GM12801 (cell line): ENCODE data around the gene ABCA1.

ENCODE experiments used
- CTCF ChIP-seq: IDR thresholded peaks from one replicate; pipeline ENCODE4 v1.5.1; 2011; ENCODE audit warnings: control low read depth; ENCODE audit not compliant: insufficient read length; ENCODE audit errors: extremely low read depth

Gene ABCA1

GRCh38 chr9:104819033-104819432 is 108.9 kb downstream of the ABCA1 start:
- TF ChIP-seq CTCF = no peak

GRCh38 chr9:104817437-104817836 is 110.5 kb downstream of the ABCA1 start:
- TF ChIP-seq CTCF = no peak

- TF ChIP-seq CTCF = no peak
Measured at GRCh38 chr9:104815851-104816565, 111.9 kb downstream of the ABCA1 start.

- no peak for TF ChIP-seq CTCF
Measured at GRCh38 chr9:104810421-104811339, 117.3 kb downstream of the ABCA1 start.

- no peak for TF ChIP-seq CTCF
Measured at GRCh38 chr9:104808035-104808614, 119.8 kb downstream of the ABCA1 start.

- TF ChIP-seq CTCF = no peak
Measured at GRCh38 chr9:104805441-104805840, 122.5 kb downstream of the ABCA1 start.

- no peak for TF ChIP-seq CTCF
Measured at GRCh38 chr9:104802906-104803305, 125.0 kb downstream of the ABCA1 start.
